OCI-LY1 (cell line): ENCODE data around the gene DNAJB8.

ENCODE experiments used
- EZH2 ChIP-seq: fragments of 200-600 bp; sonication (generic), shearing (Covaris generic); IDR thresholded peaks from 2 replicates; pipeline ENCODE4 v1.8.0; 2017; ENCODE audit warnings: borderline replicate concordance, mixed run types, mild to moderate bottlenecking, antibody characterized with exemption, low read length, moderate library complexity, mixed read lengths
- TF ChIP-seq, protein P1 (sequence below): fragments of 200-600 bp; sonication (generic), shearing (Covaris generic); IDR thresholded peaks from 2 replicates; pipeline ENCODE4 v1.5.1; 2017; ENCODE audit warnings: mild to moderate bottlenecking, antibody characterized with exemption, low read length, moderate library complexity, mixed read lengths

DNA sequence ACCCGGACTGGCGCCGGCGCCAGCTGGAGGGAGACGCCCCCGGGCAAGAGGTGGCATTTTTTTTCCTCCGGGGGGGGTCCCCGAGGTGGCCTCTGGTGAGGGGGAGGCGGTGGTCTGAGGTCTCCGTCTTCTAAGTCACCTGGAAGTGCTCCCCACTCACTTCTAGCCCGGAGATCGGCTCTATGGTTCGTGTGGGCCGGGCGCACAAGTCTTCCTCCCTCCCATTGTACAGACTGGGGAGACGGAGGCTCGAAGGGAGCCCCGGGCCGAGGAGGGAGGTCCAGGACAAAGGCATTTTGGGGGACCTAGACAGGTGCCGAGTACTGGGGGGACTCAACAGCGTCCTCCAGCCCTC, 21.9 kb upstream of the DNAJB8 start:
- TF ChIP-seq, protein P1, sequence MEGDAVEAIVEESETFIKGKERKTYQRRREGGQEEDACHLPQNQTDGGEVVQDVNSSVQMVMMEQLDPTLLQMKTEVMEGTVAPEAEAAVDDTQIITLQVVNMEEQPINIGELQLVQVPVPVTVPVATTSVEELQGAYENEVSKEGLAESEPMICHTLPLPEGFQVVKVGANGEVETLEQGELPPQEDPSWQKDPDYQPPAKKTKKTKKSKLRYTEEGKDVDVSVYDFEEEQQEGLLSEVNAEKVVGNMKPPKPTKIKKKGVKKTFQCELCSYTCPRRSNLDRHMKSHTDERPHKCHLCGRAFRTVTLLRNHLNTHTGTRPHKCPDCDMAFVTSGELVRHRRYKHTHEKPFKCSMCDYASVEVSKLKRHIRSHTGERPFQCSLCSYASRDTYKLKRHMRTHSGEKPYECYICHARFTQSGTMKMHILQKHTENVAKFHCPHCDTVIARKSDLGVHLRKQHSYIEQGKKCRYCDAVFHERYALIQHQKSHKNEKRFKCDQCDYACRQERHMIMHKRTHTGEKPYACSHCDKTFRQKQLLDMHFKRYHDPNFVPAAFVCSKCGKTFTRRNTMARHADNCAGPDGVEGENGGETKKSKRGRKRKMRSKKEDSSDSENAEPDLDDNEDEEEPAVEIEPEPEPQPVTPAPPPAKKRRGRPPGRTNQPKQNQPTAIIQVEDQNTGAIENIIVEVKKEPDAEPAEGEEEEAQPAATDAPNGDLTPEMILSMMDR, result no peak
- TF ChIP-seq EZH2, result no peak
